GM18861 (cell line): ENCODE results near the gene TRAF3.

ENCODE experiments used
- ATAC-seq: cut with Tn5 transposase; IDR thresholded peaks from one replicate; pipeline ENCODE4 v1.9.1; 2021; ENCODE audit not compliant: unreplicated experiment

TRAF3 gene

GRCh38 chr14:102949062-102949800, 172.0 kb downstream of the TRAF3 start:
- no peak for ATAC-seq

- ATAC-seq, result no peak
Observed at GRCh38 chr14:102949801-102950451, 172.7 kb downstream of the TRAF3 start.

GRCh38 chr14:102951034-102951433, 173.8 kb downstream of the TRAF3 start:
- ATAC-seq, result no peak

- no peak for ATAC-seq
Observed at GRCh38 chr14:102951799-102952198, 174.6 kb downstream of the TRAF3 start.

- no peak for ATAC-seq
Observed at GRCh38 chr14:102952276-102952675, 175.0 kb downstream of the TRAF3 start.

GRCh38 chr14:102953100-102953499, 175.9 kb downstream of the TRAF3 start:
- ATAC-seq, result no peak

GRCh38 chr14:102954081-102954789, 177.0 kb downstream of the TRAF3 start:
- no peak for ATAC-seq

GRCh38 chr14:102955636-102956408, 178.6 kb downstream of the TRAF3 start:
- no peak for ATAC-seq

GRCh38 chr14:102957222-102957621, 180.0 kb downstream of the TRAF3 start:
- ATAC-seq, result no peak

GRCh38 chr14:102958461-102958860, 181.2 kb downstream of the TRAF3 start:
- ATAC-seq, result no peak
